ENCODE measurements around the gene DLGAP1.
"Not testable (repeated sequence)": the region's sequence is repeated elsewhere in the genome, so short reads cannot be mapped to it uniquely, and the experiment has no call there.

DLGAP1 gene

DNA sequence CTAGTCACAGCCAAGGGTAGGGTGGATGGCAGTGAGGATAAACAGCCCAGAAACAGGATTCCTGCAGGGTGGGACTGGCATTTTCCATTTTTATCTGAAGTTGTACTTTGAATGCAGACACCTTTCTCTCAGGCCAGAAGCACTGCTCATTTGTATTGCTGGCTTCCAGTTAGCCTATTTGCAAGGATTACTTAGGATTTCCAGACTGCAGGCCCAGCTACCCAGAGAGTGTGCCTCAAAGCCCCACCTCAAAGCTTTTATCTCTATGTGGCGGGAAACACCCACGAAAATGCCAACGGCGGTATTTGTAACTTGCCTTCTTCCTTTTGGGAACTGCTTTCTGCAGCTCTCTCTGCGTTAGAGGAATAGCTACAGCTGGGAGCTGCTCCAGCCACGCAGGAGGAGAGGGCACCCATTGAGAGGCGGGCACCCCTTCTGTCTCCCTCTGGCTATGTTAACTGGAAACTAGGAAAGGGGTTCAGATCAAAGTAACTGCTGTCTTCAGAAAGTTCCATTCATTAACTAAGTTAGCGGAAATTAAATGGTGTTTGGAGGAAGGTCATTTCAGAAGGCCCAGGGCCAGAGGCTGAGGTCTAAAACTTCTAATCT is 860.2 kb downstream of the DLGAP1 start:
- DNase-seq, result peak in 1 of 2 donors; percentile 54

DNA sequence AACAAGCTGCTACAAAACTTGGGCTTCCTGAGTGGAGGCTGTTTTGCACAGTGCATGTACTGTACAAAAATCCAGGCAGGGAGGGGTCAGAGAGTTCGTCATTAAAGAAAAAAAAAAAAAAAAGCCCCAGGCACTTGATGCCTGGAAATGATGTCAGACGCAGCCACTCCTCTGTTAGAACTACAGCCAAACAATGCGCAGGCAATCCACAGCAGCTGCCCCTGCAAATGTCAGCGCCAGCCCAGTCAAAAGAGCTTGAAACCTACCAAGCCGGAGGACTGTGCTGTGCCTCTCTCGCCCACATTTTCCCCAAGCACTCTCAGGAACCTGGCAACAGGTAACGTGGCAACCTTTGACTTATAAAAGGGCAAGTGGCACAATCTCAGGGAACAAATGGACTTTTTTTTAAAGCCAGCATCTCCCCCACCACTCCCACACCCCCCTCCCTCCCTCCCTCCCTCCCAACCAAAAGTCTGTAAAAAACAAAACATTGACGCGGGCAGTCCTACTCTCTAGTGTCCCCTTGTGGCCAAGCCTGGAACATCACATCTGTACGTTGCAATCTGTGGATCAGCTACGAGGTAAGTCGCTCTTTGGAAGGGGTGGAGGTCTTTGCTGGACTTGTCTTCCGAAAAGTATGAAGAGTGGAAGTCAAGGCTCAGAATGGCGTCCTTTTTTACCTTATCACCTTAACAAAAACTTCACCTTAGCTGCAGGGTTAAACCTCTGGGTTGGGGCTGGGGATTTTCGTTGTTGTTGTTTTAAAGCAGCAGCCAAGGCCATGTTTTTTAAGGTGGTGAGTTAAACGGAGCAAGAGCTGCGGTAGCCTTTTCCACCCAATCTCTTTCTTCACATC is 861.0 kb downstream of the DLGAP1 start:
- DNase-seq, result peak; percentile 92 to 95

DNA sequence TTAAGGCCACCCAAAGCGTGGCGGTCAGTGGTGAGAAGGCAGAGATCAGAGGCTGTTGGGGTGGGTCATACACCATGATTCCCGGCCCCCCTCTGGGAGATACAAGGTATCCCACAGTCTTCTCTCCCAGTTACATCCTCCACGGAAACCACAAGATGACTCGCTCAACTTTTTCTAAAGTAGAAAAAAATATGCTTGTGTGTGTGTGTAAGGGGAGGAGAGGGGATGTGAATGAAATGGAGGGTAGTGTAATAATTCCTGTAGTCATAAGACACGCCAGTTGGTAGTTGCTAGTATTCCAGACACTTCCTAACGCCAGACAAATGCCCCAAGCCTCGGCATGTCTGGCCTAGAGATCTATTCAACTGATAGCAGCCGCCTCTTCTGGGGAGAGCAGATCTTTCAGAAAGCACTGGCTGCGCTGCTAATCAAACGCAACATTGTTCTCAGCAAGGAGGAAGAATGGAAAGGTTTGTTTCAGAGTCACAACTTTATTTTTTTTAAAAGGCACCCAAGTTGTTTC is 861.7 kb downstream of the DLGAP1 start:
- peak in 1 of 2 donors; percentile 83 for DNase-seq

DNA sequence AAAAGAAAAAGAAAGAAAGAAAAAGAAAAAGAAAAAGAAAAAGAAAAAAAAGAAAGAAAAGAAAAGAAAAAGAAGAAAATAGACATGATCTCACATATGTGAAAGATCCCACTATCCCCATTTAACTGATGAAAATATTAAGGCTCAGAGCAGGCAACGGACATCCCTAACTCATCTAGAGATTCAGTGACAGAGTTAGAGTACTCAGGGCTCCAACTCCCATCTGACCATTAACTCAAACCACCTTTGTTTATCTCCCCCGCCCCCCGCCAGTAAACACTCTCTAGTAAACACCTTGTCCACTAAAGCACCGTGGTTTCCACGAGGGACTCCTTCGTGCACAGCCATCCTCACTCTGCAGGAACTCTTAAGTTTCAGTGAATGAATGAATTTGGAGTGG is 862.2 kb downstream of the DLGAP1 start:
- DNase-seq, result no peak

DNA sequence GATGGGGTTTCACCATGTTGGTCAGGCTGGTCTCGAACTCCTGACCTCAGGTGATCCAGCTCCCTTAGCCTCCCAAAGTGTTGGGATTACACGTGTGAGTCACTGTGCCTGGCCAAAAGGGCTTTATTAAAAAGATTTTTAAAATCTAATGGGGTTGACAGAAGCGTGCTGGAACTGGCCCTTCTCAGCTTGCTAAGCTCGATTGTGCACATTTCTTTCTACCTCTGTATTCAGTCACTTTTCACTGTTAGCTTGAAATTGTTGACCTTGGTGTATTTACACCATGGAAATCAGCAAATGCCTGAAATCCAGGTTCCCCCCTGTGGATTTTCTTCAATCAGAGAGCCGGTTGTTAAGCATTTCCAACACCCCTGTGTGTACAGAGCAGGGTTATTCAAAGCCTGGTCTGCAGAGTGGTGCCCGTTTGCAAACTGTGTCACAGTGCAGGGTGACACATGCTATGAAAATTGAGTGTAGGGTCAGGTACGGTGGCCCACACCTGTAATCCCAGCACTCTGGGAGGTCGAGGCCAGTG is 864.9 kb downstream of the DLGAP1 start:
- DNase-seq, result no peak

DNA sequence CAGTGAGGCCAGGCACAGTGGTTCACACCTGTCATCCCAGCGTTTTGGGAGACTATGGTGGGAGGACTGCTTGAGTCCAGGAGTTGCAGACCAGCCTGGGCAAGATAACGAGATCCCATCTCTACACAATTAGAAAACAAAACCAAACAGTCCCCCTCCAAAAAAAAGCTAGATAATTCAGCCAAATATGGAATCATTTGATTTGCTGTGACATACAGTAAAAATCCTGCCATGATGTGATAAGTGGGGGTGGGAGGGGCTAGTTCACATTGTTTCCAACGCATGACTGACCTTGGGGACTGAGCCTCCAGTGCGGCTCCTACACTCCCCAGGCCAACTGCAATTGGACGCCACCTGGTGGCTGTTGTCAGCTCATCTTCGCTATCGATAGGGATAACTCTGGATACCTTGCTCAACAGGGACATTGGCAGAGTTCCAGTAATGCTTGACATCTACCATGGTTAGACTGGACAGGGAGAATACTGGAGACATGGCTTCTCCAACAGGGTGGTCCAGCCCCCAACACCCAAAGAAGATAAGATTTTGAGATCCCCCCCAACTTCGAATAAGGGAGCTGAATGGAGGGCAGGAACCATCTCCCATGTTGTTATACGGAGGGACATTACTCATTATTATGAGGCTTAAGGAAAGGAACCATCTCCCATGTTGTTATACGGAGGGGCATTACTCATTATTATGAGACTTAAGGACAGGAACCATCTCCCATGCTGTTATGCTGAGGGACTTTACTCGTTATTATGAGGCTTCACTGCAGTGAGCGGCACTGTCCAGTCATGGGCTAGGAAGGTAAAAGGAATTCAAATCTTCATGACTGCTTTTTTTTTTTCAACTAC is 869.2 kb downstream of the DLGAP1 start:
- DNase-seq, result peak; percentile 20 to 57

DNA sequence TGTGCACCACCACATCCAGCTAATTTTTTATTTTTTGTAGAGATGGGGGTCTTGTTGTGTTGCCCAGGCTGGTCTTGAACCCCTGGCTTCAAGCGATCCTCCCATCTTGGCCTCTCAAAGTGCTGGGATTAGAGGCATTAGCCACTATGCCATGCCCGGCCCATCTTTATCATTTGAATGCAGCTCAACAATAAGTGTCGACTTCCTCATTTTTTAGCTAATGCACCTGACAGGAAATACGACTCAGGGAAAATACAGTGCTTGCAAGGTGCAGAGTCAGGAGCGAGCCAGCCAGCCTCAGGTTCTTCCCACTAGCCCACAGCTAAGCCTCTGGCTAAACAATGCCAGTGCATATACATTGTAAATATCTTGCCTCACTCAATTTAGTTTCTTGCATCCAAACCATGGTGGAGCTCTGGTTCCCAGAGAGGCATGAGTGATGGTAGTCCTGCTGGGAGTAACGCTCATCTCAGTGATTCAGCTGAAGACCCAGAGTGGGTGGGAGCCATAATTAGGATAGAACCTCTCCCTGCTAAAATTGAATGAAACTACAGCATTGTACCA is 870.1 kb downstream of the DLGAP1 start:
- DNase-seq, result no peak

DNA sequence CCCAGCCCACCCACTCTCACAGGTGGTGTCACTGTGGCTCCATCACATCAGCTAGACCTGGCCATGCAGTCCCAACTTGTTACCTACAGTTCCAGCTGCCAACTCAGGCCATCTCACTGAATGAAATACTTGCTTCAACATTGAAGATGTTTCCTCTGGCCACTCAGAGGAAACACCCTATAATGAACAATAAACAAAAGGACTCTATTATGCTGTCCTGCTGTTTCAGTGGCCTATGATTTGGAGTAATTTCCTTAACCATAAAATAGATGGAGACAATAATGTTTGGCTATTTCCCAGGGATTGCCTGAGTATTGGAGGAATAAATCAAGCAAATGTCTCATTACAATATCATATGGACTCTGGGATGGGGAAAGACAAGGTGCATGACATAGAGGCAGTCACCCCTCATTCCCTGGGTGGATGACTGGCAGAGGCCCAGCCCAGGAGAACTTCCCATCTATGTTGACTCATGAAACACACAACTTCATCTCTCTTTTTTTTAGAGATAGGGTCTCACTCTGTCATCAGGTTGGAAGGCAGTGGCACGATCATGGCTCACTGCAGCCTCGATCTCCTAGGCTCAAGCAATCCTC is 870.7 kb downstream of the DLGAP1 start:
- DNase-seq, result no peak

DNA sequence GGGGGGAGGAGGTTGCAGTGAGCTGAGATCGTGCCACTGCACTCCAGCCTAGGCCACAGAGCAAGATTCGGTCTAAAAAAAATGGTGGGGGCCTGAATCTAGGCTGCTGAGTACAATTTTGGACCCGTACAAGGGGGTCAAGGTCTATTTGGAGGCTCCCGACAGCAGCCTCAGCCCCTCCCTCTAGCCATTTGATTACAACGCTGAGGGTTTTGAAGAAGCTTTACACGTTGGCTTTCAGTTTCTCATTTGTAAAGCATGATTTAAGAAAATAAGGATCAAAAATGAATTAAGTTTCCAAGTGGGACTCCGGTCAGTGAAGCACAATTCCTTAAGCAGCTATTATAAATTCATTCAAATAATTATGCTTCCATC is 871.2 kb downstream of the DLGAP1 start:
- no peak for DNase-seq

DNA sequence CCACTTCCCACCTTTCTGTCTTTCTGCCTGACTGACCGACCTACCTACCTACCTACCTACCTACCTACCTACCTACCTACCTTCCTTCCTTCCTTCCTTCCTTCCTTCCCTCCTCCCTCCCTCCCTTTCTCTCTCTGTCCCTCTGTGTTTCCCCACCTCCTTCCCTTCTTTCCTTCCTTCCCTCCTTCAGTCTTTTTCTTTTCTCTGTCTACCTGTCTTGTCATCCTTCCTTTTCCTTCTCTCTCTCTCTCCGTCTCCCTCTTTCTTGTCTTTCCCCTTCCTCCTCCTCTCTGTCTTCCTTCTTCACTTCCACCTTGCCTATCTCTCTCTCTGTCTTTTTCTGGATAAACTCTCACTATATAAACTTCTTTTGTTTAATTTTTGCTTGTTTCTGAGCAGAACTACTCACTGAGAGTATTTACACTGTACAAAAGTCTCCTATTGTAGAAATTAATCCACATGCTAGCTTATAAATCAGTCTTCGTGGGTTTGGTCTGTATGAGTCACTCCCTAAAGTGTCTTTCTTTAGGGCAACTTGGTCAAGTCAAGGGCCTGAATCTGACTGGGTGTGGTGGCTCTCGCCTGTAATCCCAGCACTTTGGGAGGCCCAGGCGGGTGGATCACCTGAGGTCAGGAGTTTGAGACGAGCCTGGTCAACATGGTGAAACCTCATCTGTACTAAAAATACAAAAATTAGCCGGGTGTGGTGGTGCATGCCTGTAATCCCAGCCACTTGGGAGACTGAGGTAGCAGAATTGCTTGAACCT is 871.8 kb downstream of the DLGAP1 start:
- not testable (repeated sequence) for DNase-seq

DNA sequence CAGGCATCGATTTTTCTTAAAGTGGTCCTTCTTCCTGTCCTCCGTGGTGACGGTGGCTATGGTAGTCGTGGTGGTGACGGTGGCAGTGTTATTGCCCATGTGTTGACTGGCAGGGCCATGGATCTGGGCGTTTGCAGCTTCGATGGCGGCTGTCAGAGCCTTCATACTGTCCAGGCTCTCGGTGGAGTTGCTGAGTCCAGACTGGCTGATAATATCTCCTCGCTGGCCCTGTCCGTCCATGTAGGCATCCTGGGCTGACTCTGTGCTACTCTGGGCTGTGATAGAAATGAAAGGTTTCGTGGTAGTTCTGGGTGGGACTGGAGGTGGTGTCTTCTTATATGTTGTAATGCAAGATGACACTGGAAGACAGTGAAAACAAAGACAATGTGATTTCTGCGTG is 873.2 kb downstream of the DLGAP1 start:
- DNase-seq, result no peak

DNA sequence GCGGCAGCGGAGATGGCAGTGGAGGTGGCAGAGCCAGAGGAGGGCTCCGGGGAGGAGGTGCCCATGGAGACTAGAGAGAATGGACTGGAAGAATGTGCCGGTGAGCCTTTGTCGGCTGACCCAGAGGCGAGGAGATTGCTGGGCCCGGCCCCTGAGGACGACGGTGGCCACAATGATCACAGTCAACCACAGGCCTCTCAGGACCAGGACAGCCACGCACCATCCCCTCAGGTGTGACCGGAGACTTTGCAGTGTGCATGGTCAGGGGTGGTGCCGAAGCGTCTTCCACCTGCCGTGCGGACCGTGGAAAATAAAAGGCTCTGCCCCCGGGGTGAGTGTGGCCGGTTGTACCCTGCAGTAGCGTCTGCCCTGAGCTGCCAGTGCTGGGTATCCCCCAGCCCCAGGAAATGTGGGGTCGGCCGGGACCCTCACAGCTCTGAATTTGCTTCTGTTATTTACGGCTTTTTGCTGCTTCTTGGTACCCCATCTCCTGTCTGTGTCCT is 874.5 kb downstream of the DLGAP1 start:
- DNase-seq, result not testable (repeated sequence)

DNA sequence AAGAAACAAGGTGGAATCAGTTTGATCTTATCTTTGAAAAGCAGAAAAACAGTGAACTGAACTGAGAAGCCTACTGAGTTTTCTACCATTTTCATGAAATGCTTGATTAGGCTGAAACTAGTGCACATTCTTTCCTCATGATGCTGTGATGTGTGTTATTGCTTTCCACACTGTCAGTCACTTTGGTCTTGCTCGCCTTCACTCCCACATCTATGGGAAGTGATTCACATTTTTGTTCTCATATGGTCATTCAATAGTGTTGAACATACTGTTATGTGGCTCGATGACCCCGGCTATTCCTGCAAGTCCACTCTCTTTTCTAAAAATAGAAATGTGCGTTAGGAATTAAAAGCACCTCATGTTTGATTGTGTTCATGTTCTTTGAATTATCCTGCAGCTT is 875.4 kb downstream of the DLGAP1 start:
- no peak for DNase-seq

DNA sequence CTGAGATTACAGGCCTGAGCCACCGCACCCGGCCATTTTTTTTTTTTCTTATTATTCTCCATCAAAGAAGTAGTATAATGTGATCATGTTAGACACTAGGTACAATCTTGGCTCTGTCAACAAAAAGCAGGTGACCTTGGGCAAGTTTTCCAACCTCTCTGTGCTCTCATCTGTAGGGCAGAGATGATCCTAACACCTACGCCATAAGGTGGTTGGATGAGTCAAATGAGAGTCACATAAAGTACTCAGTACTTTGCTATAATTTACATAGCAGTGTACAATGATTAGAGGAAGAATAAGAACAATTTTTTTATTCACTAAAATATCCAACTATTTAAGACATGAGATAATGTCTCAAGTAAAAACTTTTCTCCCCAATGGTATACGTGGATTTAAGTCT is 876.5 kb downstream of the DLGAP1 start:
- no peak for DNase-seq

DNA sequence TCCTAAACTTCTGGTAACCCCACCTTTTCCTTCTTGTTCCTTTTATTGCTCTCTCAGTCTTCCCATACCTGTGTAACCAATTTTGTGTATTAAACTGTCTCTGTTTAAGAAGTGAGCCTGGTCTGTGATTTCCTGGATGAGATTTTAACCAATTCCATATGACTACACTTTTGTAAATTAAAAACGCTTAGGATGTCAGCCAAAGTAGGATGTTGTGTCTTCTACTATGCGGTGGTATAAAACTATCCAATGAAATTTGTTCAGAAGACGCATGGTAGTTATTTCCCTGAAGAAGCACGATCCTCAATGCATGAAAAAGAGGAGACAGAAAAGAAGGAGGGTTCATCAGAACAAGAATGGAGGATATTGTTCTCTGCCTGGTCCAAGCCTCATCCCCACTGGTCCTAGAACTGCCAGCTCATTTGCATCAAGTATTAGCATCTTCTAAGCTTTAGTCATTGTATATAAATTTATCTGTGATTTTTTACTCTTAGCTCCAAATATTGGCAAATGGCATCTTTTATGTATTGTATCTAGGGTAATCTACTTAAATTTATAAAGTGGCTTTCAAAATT is 877.7 kb downstream of the DLGAP1 start:
- peak in 1 of 2 donors; percentile 16 for DNase-seq

DNA sequence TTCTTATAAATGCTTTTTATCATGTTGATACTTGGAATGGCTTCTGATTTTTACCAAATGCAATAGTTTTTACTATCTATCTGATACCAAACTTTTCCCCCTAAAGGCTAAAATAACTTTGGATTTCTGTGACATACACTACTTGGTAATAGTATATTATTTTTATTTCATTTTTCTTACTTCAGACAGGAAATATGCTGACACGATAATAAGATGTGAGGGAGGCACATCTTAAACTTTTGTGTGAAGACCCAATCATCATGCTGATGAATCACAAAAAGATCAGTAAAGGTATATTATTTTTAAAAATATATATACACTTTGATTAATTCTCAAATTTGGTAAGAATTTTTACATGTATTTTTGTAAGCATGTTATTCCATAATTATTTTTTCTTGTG is 882.3 kb downstream of the DLGAP1 start:
- no peak for DNase-seq

DNA sequence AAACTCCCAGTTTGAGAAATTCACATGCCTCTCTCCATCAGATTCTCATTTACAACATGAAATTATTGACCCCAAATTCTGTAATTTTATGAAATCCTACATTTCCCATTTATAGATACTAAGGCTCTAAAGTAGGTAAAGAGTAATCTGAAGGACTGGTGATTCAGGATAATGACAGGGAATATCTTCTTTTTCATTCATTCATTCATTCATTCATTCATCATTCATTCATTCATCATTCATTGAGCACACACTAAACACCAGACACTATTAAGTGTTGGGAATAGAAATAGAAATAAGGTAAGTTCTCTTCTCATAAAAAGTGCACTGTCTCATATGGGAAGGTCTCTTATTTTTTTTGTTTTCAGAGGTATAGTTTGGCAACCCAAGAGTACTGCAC is 888.3 kb downstream of the DLGAP1 start:
- no peak for DNase-seq

DNA sequence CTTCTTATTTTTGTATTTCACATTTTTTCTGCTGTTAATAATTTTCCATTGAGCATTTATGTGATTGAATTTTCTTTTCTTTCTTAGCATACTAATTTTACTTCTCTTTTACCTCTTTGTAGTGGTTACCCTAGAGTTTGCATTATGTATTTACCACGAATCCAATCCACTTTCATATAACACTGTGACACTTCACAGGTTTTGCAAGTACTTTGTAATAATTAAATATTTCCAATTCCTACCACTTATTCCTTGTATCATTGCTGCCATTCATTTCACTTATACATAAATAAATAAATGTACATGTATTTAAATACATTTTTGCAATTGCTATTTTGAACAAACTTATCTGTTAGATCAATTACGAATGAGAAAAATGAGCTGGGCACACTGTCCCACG is 894.4 kb downstream of the DLGAP1 start:
- no peak for DNase-seq

DNA sequence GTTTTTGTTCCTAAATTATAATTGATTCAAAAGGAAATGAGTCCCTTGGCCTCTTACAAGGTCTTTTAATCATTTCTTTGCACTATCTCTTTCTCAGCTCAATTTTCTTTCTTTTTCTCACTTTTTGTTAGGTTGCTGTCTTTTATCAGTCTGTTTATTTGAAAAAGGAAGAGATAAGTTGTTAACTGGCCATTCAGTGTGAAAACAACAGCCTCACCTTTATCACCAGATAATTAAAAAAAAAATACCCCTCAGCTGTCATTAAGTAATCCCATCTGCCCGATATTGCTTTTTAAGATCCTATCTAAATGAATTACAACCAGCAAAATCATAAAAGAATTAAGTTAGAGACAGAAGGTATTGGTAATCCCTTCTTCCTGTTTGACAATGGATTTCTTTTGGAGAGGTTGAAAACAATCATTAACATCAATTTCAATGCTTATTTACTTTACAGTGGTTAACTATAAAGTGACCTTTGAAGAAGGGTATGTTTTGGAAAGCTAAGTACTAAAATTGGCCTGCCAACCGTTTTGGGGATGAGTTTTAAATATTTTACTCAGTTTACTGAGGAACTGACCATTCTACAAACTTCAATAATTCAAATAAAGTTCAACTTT is 900.2 kb downstream of the DLGAP1 start:
- no peak for DNase-seq

DNA sequence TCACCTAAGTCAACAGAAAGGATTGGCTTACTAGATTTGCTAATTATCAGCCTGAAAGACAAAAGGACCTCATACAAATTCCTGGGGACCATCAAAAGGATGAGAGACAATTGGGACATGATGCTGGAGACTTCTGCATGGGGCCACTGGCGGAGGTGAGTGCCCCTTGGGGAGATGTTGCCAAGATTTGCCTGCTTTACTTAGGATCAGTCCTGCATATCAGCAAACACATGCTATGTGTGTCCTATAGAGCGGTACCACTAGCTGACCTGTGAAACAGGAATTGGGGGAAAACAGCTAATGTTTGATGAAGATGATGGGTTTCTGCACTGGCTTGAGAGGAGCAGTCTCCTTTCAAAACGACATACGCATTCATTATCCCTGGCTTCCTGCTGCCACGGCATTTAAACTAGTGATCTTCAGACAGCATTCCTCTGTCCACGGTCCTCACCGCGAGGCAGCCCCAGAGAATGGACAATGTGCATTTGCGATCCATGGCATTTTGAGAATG is 901.0 kb downstream of the DLGAP1 start:
- DNase-seq, result no peak

Data from hippocampal formation (tissue), 2 donors.